ENCODE data around the gene CDKN3.
"Not testable (repeated sequence)": the region's sequence is repeated elsewhere in the genome, so short reads cannot be mapped to it uniquely, and the experiment has no call there.

CDKN3 gene

GRCh38 chr14:54425068-54425467 is 28.3 kb downstream of the CDKN3 start:
- DNase-seq = no peak

- DNase-seq = no peak
Observed at GRCh38 chr14:54425537-54426274, 28.9 kb downstream of the CDKN3 start.

- no peak for DNase-seq
Observed at GRCh38 chr14:54427871-54428270, 31.1 kb downstream of the CDKN3 start.

DNA sequence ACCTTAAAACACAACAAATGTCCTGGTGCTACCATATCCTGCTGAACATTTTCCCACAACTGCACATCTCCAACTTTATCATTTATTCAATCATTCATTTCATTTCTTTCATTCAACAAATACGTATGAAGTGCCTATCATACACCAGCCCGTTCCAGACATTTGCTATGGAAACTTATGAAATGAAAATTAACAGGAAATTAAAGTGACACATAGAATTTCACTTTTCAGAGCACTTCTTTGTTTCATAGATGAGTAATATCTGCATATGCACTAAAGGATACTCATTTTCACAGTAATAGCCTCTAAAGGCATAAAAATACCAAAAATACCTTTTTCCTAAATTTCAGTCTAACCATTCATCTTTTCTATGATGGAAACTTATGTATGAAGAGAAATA is 31.7 kb downstream of the CDKN3 start:
- DNase-seq = no peak

GRCh38 chr14:54435500-54435981 is 38.7 kb downstream of the CDKN3 start:
- DNase-seq = no peak

GRCh38 chr14:54437954-54438353 is 41.1 kb downstream of the CDKN3 start:
- not testable (repeated sequence) for DNase-seq

- no peak for DNase-seq
Observed at GRCh38 chr14:54438703-54439102, 41.9 kb downstream of the CDKN3 start.

- DNase-seq = no peak
Observed at GRCh38 chr14:54440037-54440436, 43.2 kb downstream of the CDKN3 start.

- DNase-seq = no peak
Observed at GRCh38 chr14:54440476-54440872, 43.7 kb downstream of the CDKN3 start.

DNA sequence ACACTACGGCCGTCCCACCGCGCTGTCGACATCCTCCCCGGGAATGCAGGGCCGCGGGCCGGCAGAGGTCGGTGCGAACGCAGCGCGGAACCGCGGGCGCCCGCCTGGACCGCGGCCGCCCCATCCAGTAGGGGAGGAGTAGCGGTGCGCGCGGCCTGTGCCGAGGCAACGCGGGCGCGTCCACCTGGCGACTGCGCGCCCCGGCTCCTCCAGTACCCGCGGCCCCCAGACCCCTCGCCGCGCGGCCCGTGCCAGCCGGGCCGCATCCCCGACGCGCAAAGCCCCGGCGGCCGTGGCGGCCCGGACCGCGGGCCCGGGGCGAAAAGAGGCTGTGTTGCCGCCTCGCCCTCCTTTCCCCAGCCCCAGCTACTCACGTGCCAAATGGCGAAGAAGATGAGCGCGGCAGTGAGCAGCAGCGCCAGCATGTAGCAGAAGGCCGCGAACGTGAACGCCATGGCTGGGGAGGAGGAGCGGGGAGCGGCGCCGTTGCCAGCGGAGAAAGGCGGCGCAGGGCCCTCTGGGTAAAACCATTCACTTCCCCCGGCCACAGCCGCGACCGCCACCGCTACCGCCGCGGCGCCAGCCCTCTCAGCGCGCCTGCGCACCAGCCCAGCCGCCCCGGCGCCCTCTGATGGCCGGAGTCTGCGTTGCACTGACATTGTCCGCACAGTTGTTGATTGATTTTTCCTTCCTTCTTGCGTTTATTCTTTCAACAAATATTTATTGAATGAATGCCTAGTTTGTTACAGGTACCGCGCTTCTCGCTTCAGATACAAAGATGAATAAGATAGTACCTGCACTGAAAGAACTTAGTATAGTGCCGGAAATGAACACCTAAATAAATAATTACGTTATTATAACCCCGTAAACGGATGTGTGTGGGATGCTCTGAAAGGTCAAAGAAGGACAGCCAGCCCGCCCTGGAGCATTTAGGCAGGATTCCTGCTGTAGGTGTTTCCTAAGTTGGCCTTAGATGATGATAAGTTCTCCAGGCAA is 44.4 kb downstream of the CDKN3 start, which contains the start of gene CNIH1:
TSS of gene CNIH1 (minus strand) at position 502 of the 996 bp plus-strand sequence. CDS start at position 455, 47 bp downstream.
- peak; percentile 42 to 87 for DNase-seq

DNA sequence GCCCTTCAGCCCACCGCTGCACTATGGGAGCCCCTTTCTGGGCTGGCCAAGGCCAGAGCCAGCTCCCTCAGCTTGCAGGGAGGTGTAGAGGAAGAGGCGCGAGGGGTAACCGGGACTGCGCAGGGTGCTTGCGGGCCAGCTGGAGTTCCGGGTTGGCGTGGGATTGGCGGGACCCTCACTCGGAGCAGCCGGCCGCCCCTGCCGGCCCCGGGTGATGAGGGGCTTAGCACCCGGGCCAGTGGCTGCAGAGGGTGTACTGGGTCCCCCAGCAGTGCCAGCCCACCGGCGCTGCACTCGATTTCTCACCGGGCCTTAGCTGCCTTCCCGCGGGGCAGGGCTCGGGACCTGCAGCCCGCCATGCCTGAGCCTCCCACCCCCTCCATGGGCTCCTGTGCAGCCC is 46.2 kb downstream of the CDKN3 start:
- not testable (repeated sequence) for DNase-seq

- DNase-seq = no peak
Observed at GRCh38 chr14:54443981-54444380, 47.2 kb downstream of the CDKN3 start.

- DNase-seq = no peak
Observed at GRCh38 chr14:54444681-54445080, 47.9 kb downstream of the CDKN3 start.

GRCh38 chr14:54446161-54446693 is 49.4 kb downstream of the CDKN3 start:
- no peak for DNase-seq

DNA sequence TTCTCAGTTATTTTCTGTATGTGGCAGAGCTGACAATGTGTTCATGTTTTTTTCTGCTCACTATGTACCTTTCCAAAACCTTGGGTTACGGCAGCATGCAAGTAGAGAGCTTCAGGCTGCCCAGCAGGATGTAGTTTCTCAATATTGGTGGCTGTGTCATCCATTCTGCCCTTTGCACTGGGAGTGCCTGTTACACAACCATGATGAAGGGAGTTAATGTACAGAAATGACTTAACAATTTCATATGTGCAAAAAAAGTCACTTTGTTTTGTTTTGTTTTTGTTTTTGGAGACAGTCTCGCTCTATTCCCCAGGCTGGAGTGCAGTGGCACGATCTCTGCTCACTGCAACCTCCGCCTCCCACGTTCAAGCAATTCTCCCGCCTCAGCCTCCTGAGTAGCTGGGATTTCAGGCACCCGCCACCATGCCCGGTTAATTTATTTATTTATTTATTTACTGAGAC is 50.5 kb downstream of the CDKN3 start:
- DNase-seq = no peak

DNA sequence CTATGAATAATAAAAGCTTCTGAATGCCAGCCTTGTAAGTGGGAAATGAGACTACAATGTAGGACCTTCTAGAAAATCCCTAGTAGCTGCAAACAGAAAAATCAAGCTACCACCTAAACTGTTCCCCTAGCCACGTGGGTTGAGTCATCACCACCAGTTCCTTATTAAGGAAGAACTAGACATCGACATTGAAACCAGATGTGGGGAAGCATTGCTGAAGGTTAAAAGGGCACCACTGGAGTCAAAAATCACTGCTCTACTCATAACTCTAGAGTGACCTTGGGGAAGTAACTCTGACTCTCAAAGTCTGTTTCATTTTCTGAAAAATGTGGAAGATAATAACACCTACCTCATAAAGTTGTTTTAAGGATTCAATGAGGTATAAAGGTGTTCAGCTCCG is 53.7 kb downstream of the CDKN3 start:
- DNase-seq = no peak

DNA sequence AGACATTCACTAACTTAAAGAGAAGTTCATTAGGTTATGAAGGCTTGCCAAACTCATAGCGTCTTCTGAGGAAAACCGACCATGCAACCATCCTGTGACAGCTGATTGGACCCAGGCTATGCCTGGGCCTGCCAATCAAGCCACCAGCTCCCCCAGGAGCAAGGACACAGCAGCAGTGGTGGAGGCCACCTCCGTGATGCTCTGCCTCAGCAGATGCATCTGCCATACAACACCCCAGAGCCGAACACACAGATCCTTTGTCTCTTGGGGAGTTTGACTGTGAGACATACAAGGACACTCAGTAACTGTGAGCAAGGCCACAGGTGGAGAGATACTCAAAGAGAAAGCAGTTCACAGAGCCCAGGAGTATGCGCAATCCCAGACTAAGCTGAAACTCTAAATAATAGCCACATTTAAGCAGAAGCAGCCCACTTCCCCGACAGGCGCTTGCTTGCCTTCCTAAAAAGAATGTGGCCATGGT is 54.4 kb downstream of the CDKN3 start:
- no peak for DNase-seq

DNA sequence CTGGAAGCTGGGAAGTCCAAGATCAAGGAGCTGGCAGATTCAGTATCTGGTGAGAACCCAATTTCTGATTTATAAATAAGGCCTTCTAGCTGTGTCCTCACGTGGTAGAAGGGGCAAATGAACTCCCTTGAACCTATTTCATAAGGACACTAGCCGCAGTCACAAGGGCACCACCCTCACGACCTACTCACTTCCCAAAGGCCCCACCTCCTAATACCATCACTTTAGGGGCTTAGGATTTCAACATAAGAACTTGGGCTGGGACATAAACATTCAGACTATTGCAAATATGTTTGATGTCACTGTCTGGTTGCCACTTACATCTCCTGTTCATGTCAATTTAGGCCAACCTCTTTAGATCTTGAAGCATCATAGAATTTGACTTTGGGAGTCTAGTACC is 55.2 kb downstream of the CDKN3 start:
- DNase-seq = no peak

GRCh38 chr14:54453252-54453651 is 56.4 kb downstream of the CDKN3 start:
- no peak for DNase-seq

DNA sequence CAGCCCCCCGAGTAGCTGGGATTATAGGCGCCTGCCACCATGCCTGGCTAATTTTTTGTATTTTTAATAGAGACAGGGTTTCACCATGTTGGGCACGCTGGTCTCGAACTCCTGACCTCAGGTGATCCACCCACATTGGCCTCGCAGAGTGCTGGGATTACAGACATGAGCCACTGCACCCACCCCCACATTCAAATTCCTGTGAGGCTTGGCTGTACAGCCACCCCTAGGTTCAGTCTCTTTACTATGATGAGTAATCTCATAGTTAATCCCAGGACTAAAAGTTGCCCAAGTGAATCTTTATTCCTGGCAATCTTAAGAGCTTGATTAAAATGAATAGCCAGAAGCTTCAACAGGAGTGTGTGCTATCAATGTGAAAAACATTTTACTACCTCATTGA is 57.2 kb downstream of the CDKN3 start:
- not testable (repeated sequence) for DNase-seq

DNA sequence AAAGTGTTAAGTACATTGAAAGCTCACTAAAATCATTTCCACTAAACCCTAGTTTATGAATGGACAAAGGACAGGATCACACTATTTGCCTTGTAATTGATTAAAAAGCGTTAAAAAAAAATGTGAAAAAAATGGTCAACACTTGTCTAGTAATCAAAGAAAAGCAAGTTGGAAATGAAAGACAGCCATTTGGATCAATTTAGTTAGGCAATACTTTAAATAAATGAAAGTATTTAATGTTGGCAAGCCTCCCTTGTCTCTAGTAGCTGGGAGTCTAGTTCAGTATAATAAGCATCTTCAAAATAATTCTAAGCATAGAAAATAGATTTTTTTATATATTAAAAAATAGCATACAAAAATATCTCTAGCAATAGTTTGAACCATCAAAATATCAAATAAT is 58.6 kb downstream of the CDKN3 start:
- no peak for DNase-seq

- DNase-seq = not testable (repeated sequence)
Observed at GRCh38 chr14:54456820-54457608, 60.2 kb downstream of the CDKN3 start.

Data from SW 1271 (cell line).